NCI-H446 treated with DMSO at 0.1 percent for 48 hours (cell line): ENCODE measurements around the gene ROPN1L.
"Not testable (repeated sequence)": the region's sequence is repeated elsewhere in the genome, so short reads cannot be mapped to it uniquely, and the experiment has no call there.

ENCODE experiments used
- DNase-seq: peaks from one replicate; lab custom pipeline; 2025; lab: John Stamatoyannopoulos, UW

The ROPN1L gene

DNA sequence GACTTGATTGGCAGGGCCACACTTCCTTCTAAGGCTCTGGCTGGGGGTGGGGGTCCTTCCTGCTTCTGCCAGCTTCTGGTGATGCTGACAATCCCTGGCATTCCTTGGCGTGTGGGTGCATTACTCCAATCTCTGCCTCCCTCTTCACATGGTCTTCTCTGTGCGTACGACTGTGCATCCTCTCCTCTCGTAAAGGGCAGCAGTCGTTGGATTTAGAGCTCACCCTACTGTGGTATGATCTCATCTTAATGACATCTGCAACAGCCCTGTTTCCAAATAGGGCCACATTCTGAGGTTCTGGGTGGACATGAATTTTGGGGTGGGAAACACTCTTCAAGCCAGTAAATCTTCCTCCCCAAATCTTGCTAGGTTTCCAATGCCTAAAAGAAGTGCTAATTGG, 36.8 kb downstream of the ROPN1L start:
- no peak for DNase-seq

DNA sequence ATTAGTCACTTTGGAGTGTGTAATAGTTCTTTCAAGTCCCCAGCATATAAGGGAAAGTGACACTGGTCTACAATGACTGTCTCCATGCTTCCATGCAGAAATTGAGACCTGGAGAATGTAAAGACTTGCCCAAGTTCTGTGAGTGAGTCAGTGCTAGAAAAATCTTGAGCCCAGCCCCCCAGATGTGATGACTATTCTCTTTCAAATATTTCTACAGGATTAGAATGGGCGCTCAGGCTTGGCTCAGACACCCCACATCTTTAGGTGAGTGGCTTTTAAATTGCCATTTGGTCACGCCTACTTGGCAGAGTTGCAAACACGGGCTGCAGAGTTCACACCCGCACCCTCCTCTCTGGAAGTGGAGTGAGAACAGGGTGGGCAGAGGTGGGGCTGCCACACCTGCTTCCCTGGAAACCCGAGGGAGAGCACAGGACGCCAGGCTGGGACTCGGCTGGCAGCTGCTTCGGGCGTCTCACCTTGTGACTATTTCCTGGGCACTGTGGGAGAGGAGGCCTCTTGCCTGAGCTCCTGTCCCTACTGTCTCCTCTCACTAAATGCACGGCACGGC, 37.6 kb downstream of the ROPN1L start:
- no peak for DNase-seq

DNA sequence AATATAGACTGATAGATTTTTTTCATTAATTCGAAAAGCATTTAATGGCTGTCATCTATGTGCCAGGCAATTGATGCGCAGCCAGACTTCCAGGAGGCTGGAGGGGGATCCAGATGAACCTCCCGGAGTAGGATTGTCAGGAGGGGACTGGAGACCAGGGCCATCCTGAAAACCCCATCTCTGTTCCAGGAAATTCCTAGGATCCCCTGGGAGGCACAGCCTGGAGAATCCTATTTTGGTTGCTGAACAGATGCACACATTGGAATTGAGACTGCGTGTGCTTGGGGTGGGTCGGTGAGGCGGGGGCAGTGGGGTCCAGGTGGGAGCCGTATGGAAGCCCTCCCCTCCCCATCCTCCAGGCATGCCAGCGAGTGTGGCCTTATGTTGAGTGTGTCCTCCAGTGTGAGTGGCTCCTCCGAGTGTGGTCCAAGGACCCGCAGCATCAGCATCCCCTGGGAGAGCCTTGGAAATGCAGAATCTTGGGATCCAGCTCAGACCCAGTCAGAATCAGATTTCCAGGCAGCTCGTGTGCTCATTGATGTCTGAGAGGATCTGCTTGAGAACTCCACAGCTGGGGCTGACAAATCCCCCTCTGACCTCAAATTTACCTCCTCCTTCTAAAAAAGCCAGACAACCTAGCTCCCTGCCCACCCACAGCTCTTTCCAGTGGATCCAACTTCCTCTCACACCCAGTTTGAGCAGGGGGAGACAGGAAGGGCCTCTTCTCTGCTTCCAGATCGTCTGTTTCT, 38.7 kb downstream of the ROPN1L start:
- DNase-seq: no peak

DNA sequence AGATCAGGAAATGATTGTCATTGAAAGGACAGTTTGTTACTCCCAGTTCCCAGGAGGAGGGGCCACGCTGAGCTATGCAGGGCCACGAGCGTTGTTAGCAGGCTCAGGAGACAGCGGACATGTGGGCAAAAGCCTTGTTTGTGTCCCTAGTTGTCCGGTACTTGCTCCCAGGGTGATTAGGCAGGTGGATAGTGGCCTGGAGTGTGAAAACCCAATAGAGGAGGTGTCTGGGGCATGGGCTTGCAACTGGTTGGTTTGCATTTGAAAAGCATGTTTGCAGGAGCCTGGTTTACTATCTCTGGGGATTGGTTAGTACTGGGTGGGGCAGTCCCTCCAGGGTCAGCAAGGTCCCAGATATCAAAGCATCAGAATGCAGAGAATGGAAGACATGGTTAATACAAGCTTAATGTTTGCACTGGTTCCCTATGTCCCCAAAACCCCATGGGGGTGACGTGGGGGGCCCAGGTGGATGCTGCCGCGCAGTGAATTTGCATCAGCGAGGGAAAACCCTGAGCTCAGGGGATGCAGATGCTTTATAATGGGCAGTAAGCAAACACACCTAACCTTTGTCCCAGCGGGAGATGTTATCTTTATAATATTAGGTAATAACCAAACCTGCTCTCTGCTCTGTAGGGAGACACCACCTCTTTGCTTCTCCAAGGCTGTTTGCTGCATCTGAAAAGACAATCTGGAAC, 39.7 kb downstream of the ROPN1L start:
- DNase-seq: no peak

DNA sequence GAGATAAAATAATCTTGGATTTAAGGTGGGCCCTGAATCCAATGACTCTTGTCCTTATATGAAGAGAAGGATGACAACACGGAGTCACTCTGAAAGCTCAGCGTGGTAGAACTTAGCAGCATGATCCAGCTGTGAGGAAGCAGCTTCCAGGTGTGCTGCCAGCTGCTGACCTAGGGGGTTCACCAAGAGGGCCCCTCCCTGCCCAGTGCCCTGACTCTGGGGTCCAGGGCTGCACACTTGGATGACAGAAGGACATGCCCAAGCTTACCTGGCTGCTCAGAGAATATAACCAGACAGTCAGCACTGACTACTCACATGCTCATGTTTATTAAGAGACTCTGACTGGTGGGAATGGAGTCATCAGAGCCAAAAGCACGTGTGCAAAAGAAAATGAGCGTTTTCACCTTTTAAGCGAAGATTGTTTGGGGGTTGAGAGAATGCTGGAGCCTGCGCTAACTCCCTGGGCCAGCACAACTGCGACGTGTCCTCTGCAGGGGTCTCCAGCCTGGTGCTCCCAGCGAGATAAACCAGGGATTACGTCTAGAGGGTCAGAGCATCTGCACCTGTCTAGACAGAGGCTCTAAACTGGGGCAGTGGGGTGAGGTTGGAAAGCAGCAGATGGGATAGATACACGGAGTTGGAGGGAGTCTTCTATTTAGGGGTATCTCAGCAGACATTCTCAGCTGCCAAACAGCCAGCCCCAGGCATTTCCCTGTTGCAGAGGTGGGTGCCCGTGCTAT, 41.3 kb downstream of the ROPN1L start:
- DNase-seq: no peak

DNA sequence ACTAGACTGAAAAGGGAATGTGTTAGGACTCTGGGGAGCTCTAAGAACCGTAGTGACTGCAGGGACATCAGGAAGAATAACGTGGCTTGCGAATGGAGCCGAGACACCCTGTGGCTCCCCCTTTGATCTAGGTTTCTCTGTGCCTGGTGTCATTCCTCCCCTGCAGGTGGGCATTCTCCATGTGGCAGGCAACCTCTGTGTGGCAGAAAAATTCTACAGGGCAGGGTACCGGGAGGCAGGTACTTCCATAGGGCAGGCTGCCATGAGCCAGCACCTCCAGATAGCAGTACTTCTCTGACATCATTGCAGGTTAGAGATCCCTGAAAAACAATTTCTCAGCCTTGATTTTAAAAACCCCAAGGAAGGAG, 43.1 kb downstream of the ROPN1L start:
- DNase-seq: no peak

DNA sequence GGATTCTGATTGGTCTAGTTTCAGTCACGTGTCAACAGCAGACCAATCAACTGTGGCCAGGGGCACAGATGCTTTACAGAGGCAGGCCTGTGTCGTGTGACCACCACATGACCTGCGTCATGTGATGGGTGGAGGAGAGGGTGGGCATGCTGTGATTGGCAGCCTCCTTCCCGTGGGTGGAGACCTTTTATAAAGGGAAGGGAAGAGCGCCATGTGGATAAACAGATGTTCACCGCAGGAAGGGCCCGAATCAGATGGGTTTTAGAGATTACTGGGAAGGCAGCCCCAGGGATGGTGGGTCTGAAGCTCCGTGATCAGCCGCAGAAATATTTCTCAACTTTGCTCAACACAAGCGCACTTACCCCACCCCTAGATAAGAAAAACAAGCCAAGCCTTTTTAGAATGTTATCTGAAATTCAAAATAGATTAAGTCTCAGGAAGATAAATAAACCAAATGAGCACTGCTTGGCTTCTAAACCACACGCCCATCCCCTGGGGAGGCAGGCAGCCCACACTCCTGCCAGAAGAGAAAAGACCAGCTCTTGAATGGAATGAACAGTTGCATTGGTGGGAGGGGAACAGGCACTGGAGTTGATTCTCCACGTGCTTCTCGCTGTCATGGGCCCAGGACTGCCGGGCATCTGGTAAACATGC, 43.6 kb downstream of the ROPN1L start:
- DNase-seq: no peak

DNA sequence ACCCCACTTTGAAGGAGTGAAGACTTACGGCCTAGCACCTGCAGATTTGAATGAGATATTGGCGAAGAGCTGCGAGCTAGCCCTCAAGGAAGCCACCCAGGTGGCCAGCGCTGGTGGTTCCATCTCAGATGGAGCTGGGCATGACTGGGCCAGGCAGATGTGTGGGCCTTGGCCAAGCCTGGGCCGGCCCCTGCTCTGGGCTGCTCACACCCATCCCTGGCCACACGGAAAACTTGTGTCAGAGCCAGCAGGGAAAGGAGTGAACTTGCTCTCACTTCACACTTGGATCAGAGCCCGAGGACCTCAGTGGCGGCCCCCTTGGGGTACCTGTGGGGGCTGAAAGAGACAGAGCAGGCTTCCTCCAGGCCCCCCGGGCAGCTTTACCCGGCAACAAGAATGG, 44.2 kb downstream of the ROPN1L start:
- DNase-seq: no peak

DNA sequence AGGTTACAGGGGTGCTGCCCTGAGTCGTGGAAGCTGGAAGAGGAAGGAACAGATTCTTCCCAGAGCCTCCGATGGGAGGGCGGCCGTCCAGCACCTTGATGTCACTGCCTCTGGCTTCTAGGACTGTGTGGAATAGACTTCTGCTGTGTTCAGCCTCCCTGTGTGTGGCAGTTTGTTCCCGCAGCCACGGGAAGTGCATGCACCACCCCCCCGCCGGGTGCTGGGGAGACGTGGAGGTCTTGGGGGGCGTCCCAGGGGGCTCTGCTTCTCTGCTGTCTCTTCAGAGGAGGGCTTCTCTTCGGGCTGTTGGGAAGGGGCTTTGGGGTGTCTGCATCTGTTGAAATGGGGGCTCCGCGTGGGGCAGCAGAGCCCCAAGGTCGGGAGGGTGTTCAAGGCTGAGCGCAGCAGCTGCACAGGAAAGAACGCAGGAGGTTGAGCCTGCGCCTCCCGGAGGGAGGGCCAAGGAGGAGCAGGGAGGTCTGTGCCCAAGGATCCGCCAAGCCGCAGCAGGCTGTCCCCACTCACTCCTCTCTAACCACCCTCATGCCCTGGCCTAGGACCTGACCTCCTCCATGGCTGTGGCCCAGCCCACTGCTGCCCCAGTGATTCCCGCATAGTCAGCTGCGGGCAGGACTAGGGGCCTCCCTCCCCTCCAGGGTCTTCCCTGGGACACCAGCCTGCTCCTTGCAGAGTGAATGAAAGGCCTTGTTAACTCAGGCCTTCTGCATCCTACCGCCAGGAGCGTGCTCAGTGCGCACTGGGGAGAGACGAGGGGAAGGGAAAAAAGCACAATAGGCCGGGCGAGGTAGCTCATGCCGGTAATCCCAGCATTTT, 45.0 kb downstream of the ROPN1L start:
- DNase-seq: no peak

DNA sequence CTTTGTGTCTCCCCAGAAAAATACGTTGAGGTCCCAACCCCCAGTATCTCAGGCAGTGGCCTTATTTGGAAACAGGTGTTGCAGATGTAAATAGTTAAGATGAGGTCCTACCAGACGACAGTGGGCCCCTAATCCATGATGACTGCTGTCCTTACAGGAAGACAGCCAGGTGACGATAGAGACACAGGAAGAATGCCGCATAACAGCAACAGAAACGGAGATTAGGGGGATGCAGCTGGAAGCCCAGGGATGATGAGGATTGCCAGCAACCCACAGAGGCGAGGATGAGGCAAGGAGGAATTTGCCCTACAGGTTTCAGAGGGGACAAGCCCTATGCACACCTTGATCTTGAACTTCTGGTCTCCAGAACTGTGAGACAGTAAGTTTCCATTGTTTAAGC, 46.5 kb downstream of the ROPN1L start:
- DNase-seq: no peak

DNA sequence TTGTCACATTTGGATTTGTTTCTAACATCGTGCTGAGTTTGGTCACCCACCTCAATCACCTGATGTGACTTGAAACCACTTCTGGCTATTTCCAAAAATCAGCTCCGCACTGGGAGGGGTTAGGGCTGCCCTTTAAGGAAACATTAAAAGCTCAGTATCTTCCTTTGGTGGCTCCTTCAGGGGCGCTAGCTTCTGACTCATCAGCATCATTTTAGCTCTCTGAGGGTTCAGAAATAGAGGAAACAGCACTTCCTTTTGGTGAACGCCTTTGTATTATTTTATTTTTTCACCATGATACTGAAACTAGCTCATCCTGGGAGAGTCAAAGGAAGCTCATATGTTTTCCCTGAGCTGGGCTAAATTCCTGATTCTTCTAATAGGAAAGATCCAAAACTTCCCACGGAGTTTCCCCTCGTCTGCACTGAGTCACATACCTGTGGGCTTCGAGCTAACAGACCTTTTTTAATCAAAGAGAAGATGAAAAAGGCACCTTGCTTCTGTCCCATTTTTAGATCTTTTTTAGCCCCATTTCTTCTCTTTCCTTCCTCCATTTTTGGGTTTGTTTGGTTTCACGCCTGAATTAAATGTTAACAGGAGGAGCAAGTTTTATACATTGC, 48.2 kb downstream of the ROPN1L start:
- DNase-seq: no peak

DNA sequence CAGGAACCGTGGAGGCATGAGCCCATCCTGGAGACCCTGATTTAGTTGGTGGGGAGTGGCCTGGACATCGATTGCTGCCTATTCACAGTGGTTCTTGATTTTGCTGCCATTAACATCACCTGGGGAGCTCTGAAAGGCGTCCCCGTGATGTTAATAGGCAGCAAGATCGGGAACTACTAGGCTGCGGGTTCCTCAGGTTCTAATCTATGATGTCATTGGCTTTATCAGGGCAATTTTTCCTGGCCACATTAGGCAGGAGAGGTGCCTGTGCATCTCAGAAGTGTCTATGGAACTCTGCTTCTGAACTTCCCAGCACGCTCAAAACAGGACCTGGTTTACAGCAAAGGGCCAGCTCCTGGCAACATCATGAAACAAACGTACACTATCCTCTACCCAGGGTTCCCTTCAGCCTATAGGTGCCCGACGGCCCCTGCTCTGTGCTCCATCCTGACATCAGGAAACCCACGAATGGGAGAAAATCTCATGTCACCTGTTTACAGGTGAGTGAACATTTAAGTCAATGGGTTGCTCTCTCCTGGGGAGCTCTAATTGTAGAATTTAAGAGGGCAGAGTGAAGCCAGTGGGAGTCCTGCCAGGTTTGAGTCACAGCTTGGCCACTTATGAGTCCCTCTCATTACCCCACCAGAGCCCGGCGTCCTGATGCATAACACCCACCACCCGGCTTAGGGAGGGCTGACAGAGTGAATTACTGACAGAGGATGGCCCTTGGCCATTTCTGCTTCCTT, 49.4 kb downstream of the ROPN1L start:
- no peak for DNase-seq

DNA sequence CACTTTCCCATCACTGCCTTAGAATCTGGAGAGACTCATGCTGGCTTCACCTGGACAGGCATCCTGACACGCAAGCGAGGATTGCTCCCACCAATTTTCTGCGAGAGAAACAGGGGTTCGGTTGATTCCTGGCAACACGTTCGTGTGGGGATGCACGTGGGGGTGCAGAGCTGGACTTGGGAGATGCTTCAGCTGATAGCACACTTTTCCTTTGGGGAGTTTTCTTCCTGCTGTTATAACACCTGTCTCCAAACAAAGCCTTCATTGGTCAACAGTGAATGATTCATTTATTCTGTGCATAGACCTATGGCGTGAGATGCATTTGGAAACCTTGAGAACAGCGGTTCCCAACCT, 50.0 kb downstream of the ROPN1L start:
- DNase-seq: no peak

DNA sequence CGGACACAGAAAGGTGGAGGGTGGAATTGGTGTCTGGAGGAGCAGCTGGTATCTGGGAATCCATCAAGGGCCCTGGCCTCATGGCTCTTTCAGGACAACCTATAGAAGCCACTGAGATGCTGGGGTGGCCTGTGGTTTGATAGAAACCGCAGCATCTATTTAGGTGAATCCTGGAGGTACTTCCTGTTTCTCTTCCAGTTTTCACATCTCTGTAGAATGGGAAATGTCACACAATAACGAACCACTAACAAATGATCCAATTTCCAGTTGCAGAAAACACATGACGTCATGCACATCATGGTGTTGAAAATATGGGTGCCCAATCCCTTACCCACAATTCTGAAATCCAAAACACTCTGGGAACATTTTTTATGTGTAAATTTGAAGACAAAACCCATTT, 52.2 kb downstream of the ROPN1L start:
- DNase-seq: no peak

DNA sequence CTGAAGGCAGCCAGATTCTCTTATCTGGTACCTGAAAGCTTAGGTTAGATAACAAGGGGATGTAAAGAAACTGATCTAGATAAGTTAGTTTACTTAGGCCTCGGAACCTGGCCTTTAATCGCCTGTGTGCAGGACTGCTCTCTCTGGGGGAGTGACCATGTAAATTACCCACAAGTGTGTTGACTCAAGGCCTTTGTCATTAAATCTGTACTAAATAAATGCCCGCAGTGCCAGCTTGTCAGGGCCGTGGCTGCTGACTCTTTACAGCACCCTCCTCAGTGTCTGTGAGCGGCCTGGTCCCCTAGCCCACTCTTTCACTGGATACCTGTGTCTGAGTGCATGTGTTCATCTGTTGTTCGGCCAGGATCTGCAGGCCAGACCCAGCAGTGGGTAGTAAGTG, 52.8 kb downstream of the ROPN1L start:
- not testable (repeated sequence) for DNase-seq

DNA sequence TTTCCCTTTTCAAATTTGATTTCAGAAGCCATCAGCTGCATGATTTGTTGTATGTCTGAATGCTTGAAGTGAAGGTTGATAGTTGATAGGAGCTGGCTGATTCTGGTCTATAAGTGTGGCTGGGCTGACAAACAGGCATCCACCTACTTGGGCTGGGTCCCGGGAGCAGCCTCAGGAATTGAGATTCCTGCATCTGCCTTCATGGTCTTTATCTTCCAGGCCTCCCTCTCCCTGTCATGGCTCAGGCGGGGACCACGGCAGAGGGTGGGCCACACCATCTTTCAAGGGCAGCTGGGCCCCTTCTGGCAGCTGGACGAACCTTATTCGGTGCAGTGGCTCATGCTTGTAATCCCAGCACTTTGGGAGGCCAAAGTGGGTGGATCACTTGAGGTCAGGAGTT, 55.9 kb downstream of the ROPN1L start:
- DNase-seq: no peak

DNA sequence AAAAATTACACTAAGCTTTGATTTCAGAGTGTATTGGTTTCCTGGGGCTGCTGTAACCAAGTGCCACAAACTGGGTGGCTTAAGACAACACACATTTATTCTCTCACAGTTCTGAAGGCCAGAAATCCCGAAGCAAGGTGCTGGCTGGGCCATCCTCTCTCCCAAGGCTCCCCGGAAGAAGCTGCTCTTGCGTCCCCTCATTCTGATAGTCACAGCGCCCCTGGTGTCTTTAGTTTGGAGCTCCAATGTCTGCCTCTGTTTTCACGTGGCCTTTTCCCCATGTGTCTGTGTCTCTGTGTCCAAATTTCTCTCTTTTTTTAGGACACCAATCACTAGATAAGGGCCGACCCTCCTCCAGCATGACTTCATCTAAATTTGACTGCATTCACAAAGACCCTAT, 56.7 kb downstream of the ROPN1L start:
- no peak for DNase-seq

DNA sequence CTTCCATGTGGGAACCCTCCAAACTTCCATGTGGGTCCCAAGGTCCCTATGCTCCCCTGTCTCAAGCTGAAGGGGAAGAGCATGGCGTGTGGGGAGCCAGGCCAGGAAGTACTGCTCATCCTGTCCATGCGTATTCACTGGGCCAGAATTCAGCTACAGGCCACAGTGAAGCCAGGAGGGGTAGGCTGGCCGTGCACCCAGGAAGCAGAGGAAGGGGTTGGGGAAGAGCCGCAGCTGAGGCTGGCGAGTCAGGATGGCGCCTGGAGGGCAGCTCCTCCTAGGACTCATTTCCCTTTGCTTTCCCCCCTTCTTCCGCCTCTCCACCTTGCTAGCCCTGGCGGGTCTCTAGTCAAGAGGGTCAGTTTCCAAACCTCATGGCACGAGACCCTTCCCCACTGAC, 57.4 kb downstream of the ROPN1L start:
- DNase-seq: no peak

DNA sequence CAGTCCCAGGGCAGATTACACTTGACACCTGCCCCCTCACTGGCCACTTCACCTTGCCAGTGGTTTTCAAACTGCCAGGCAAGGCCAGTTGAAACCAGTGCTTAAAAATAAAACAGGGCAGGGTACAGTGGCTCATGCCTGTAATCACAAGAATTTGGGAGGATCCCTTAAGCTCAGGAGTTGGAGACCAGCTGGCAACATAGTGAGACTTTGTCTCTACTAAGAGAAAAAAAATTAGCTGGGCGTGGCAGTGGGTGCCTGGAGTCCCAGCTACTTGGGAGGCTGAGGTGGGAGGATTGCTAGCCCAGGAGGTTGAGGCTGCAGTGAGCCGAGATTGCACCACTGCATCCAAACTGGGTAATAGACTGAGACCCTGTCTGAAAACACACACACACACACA, 58.1 kb downstream of the ROPN1L start:
- no peak for DNase-seq

DNA sequence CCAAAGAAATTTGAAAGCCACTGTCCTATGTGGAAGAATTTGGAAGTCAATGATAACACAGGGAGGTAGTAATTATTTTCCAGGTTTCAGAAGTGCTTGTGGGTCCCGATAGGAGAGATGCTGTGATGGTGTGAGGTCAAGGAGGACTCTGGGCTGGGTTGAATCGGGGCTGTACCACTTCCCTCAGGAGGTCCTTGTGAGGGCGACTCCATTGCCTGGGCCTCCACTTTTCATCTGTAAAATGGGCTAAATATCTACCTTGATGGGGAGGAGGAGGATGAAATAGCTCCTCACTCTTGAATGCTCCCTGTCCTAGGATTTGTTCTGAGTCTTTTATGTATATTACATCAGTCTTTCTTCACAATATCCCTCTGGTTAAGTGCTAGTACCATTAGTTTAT, 59.0 kb downstream of the ROPN1L start:
- no peak for DNase-seq
